HepG2 (cell line): Measurements from ENCODE around the gene TGM2. TPM values are rescaled to one million over a fixed set of nuclear protein-coding genes. Genes with fewer than 3 reads are reported as not detected.

Experiments used
- ATF1 ChIP-seq: IDR thresholded peaks from 2 replicates; pipeline ENCODE4 v1.6.1; 2016; ENCODE audit warnings: mild to moderate bottlenecking, control low read depth
- ATF5 ChIP-seq: sonication (generic); formaldehyde crosslinking; IDR thresholded peaks from 2 replicates; pipeline ENCODE4 v1.4.0; 2020; ENCODE audit warnings: mild to moderate bottlenecking, low read depth, missing genetic modification reagents
- BHLHE40 ChIP-seq: IDR thresholded peaks from 2 replicates; pipeline ENCODE4 v1.6.1; 2011; ENCODE audit warnings: low read length, improper control_type of control experiment
- GFI1 ChIP-seq: sonication (generic); formaldehyde crosslinking; IDR thresholded peaks from 2 replicates; pipeline ENCODE4 v1.5.0; 2020; ENCODE audit warnings: missing genetic modification reagents, mild to moderate bottlenecking, borderline replicate concordance
- HMG20B ChIP-seq: conservative IDR thresholded peaks from 2 replicates; pipeline ENCODE4 v1.6.1; 2016; ENCODE audit warnings: missing genetic modification reagents, missing compliant biosample characterization
- HNF1A ChIP-seq, 2 experiments: sonication (generic) in 1 of 2; formaldehyde crosslinking in 1 of 2; IDR thresholded peaks; 2 replicates each; pipeline versions ENCODE4 v1.4.0 to v1.6.1; 2016 to 2020; ENCODE audit warnings: borderline replicate concordance in 1 of 2, low read depth in 1 of 2, mild to moderate bottlenecking in 1 of 2, missing genetic modification reagents in 1 of 2
- KDM1A ChIP-seq: IDR thresholded peaks from 2 replicates; pipeline ENCODE4 v1.6.1; 2016; ENCODE audit warnings: missing compliant biosample characterization
- KDM2A ChIP-seq: sonication (generic); formaldehyde crosslinking; IDR thresholded peaks from 2 replicates; pipeline ENCODE4 v1.4.0; 2020; ENCODE audit warnings: low read depth, missing genetic modification reagents, borderline replicate concordance
- KMT2B ChIP-seq: IDR thresholded peaks from 2 replicates; pipeline ENCODE4 v1.6.1; 2016; ENCODE audit warnings: missing genetic modification reagents, missing compliant biosample characterization
- LBX2 ChIP-seq: sonication (generic); formaldehyde crosslinking; IDR thresholded peaks from 2 replicates; pipeline ENCODE4 v1.5.0; 2020; ENCODE audit warnings: missing genetic modification reagents, mild to moderate bottlenecking, borderline replicate concordance
- MAFF ChIP-seq: IDR thresholded peaks from 2 replicates; pipeline ENCODE4 v1.6.1; 2011; ENCODE audit warnings: low read depth, low read length, improper control_type of control experiment
- MED1 ChIP-seq: sonication (generic); formaldehyde crosslinking; IDR thresholded peaks from 2 replicates; pipeline ENCODE4 v1.4.0; 2020; ENCODE audit warnings: missing genetic modification reagents
- MIXL1 ChIP-seq: IDR thresholded peaks from 2 replicates; pipeline ENCODE4 v1.6.1; 2016
- MYNN ChIP-seq: sonication (generic); formaldehyde crosslinking; IDR thresholded peaks from 2 replicates; pipeline ENCODE4 v1.4.0; 2020; ENCODE audit warnings: mild to moderate bottlenecking, low read depth, missing genetic modification reagents
- ONECUT2 ChIP-seq: sonication (generic); formaldehyde crosslinking; IDR thresholded peaks from 2 replicates; pipeline ENCODE4 v1.4.0; 2020; ENCODE audit warnings: missing genetic modification reagents
- PTBP1 ChIP-seq: fragments of 200-400 bp; formaldehyde crosslinking; IDR thresholded peaks from 2 replicates; pipeline ENCODE4 v1.6.1; 2018; ENCODE audit warnings: low read length, low read depth; ENCODE audit not compliant: poor library complexity, severe bottlenecking
- SALL1 ChIP-seq: sonication (generic); formaldehyde crosslinking; IDR thresholded peaks from 2 replicates; pipeline ENCODE4 v1.8.0; 2022; ENCODE audit warnings: mild to moderate bottlenecking, missing genetic modification reagents
- ZMYM3 ChIP-seq: sonication (generic); formaldehyde crosslinking; IDR thresholded peaks from 2 replicates; pipeline ENCODE4 v1.5.1; 2020; ENCODE audit warnings: mild to moderate bottlenecking, missing genetic modification reagents
- ZNF367 ChIP-seq: sonication (generic); formaldehyde crosslinking; IDR thresholded peaks from 2 replicates; pipeline ENCODE4 v1.4.0; 2020; ENCODE audit warnings: missing genetic modification reagents, borderline replicate concordance
- ZNF383 ChIP-seq: sonication (generic); formaldehyde crosslinking; IDR thresholded peaks from 2 replicates; pipeline ENCODE4 v1.4.0; 2020; ENCODE audit warnings: missing genetic modification reagents, mild to moderate bottlenecking, borderline replicate concordance
- ZNF891 ChIP-seq: sonication (generic); formaldehyde crosslinking; IDR thresholded peaks from 2 replicates; pipeline ENCODE4 v1.5.0; 2020; ENCODE audit warnings: mild to moderate bottlenecking, missing genetic modification reagents
- ZSCAN9 ChIP-seq: IDR thresholded peaks from 2 replicates; pipeline ENCODE4 v1.6.1; 2016; ENCODE audit warnings: borderline replicate concordance
- polyA plus RNA-seq, 8 experiments: library from polyadenylated mRNA; depleted of rRNA in 3 of 8; stranded (reverse) in 7 of 8; unstranded in 1 of 8; fragments of >200 nt; fragmentation: Illumina TruSeq in 4 of 8; extraction: Trizol in 4 of 8; gene quantifications; 2 replicates each; pipeline versions ENCODE4 v1.2.1 to v1.2.3, GENCODE V29; 2011 to 2016; ENCODE audit warnings: low read depth in 4 of 8, missing spikeins in 1 of 8, mixed read lengths in 1 of 8; ENCODE audit not compliant: insufficient read depth in 1 of 8
- total RNA-seq, 5 experiments: library from RNA; depleted of rRNA; stranded (reverse); fragments of >200 nt; fragmentation: Illumina TruSeq; extraction: Trizol; gene quantifications; 2 replicates each; pipeline ENCODE4 v1.2.3, GENCODE V29; 2016; ENCODE audit warnings: low read depth in 1 of 5
- TF ChIP-seq, protein P1 (sequence below): sonication (generic); formaldehyde crosslinking; IDR thresholded peaks from 2 replicates; pipeline ENCODE4 v1.4.0; 2020; ENCODE audit warnings: missing genetic modification reagents
- TF ChIP-seq, protein P2 (sequence below): conservative IDR thresholded peaks from 2 replicates; pipeline ENCODE4 v1.6.1; 2018; ENCODE audit warnings: missing genetic modification reagents

Gene TGM2
- total and polyA plus RNA-seq, 2 of the 13 experiments (the other 11 are each of a cell fraction or from before 2014, with no cell fraction given) = 4.2 to 46.4 TPM

DNA sequence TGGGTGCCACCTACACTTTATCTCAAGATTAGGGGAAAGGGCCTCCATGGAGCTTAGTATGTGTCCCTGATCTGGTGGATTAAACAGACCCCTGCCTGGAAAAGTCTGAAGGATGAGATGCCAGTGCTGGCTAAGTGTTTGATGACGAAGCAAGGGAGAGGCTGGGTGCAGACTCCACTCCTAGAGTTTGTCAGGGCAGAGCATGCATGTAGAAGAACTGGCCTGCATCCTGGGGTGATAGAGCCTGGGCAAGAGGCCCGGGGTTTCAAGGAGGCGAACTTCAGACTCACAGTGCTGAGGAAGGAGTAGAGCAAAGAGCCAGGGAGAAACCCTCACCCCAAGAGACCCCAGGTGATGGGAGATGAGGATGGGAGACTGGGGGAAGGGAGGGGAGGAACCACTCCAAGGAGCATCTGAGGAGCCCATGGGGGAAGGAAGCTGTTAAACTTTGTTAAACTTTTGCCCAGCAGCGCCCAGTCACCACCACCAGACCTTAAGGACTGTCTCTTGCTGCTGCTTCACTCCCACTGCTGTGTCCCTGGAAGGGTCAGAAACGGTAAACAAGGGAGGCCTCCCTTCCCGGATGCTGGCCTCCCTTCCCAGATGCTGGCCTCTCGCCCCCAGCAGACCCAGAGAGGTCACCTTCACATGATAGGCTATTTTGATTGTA is 69.9 kb downstream of the TGM2 start (continued):
- no peak for TF ChIP-seq LBX2 (CRISPR knock-in tag)
- no peak for TF ChIP-seq HMG20B
- no peak for TF ChIP-seq ATF5 (CRISPR knock-in tag)
- TF ChIP-seq ZMYM3 (CRISPR knock-in tag) = peak; percentile 39; the same call in 1 of the 2 replicates
- TF ChIP-seq SALL1 (CRISPR knock-in tag) = peak; percentile 73
- TF ChIP-seq ZNF891 (CRISPR knock-in tag) = no peak
- TF ChIP-seq ZSCAN9 = no peak; the same call in 1 of the 2 replicates
- no peak for TF ChIP-seq ONECUT2 (CRISPR knock-in tag)
- TF ChIP-seq MED1 (CRISPR knock-in tag) = peak; percentile 55
- TF ChIP-seq HNF1A (IDR thresholded peaks at IDR 0.05; ENCODE audit: low read depth) = no peak
- no peak for TF ChIP-seq HNF1A (CRISPR knock-in tag; IDR thresholded peaks at IDR 0.05; ENCODE audit: borderline replicate concordance)
- no peak for TF ChIP-seq BHLHE40
- no peak for TF ChIP-seq GFI1 (CRISPR knock-in tag)
- TF ChIP-seq PTBP1 = no peak
- TF ChIP-seq KMT2B = no peak
- TF ChIP-seq ZNF383 (CRISPR knock-in tag) = no peak
- TF ChIP-seq KDM1A (CRISPR knock-in tag) = no peak; the same call in 1 of the 2 replicates
- TF ChIP-seq MAFF = no peak
- TF ChIP-seq KDM2A = no peak
- TF ChIP-seq, protein P1, sequence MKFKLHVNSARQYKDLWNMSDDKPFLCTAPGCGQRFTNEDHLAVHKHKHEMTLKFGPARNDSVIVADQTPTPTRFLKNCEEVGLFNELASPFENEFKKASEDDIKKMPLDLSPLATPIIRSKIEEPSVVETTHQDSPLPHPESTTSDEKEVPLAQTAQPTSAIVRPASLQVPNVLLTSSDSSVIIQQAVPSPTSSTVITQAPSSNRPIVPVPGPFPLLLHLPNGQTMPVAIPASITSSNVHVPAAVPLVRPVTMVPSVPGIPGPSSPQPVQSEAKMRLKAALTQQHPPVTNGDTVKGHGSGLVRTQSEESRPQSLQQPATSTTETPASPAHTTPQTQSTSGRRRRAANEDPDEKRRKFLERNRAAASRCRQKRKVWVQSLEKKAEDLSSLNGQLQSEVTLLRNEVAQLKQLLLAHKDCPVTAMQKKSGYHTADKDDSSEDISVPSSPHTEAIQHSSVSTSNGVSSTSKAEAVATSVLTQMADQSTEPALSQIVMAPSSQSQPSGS (CRISPR knock-in tag) = no peak
- no peak for TF ChIP-seq MIXL1
- TF ChIP-seq ATF1 = no peak
- TF ChIP-seq, protein P2, sequence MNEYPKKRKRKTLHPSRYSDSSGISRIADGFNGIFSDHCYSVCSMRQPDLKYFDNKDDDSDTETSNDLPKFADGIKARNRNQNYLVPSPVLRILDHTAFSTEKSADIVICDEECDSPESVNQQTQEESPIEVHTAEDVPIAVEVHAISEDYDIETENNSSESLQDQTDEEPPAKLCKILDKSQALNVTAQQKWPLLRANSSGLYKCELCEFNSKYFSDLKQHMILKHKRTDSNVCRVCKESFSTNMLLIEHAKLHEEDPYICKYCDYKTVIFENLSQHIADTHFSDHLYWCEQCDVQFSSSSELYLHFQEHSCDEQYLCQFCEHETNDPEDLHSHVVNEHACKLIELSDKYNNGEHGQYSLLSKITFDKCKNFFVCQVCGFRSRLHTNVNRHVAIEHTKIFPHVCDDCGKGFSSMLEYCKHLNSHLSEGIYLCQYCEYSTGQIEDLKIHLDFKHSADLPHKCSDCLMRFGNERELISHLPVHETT = no peak
- TF ChIP-seq ZNF367 (CRISPR knock-in tag) = no peak
- TF ChIP-seq MYNN = no peak
